K562 (cell line): ENCODE results near the gene FUT6. TPM values are rescaled to one million over a fixed set of nuclear protein-coding genes. Genes with fewer than 3 reads are reported as not detected.

Experiments used
- ATAC-seq: fragments of 200-7000 bp; cut with Tn5 transposase; 3 replicates; pipeline ENCODE4 v1.9.1; 2020; ENCODE audit warnings: moderate library complexity
- BruUV-seq: library from RNA; stranded (reverse); fragments of 400-500 nt; replicated peaks from 2 replicates; lab custom pipeline; 2021; lab: Mats Ljungman, UMichigan
- CTCF ChIA-PET: fragments of 300-600 bp; formaldehyde crosslinking; extraction: SDS; loops from one replicate; lab custom pipeline; 2021; ENCODE audit warnings: low intra/inter-chr PET ratio; lab: Yijun Ruan, JAX
- POLR2A ChIA-PET: fragments of 300-600, 350-650 bp; sonication (Branson Sonifier 250); formaldehyde crosslinking; extraction: SDS; loops from one replicate; lab custom pipeline; 2021; ENCODE audit warnings: antibody characterized with exemption, inconsistent platforms; lab: Yijun Ruan, JAX
- DNase-seq, 4 experiments: peaks; one replicate each; pipeline versions ENCODE4 v3.0.0 to v3.0.0-alpha.2; 2011 to 2018; ENCODE audit warnings: low spot score in 3 of 4, mixed read lengths in 3 of 4; ENCODE audit errors: extremely low read depth in 1 of 4
- FAIRE-seq: peaks from 2 replicates; lab custom pipeline; 2011; peaks lifted over from hg19 to GRCh38; lab: Jason Lieb, UNC
- H2AFZ ChIP-seq: 2 replicates; pipeline ENCODE4 v1.6.0; 2011; ENCODE audit warnings: low read depth, low read length, control low read depth, inconsistent platforms
- H3K27ac ChIP-seq: fragments of 200-600 bp; 3 replicates; pipeline ENCODE4 v1.8.0; 2011; ENCODE audit warnings: low read depth, mild to moderate bottlenecking, control low read depth, inconsistent platforms, low read length, moderate library complexity, mixed read lengths; ENCODE audit errors: extremely low read depth
- H3K27me3 ChIP-seq, 2 experiments: fragments of 300-600 bp in 1 of 2; 2 replicates in 1 of 2; 3 replicates in 1 of 2; pipeline versions ENCODE4 v1.6.0 to v1.8.0; 2011; ENCODE audit warnings: inconsistent platforms in 2 of 2, low read length in 2 of 2, mild to moderate bottlenecking in 1 of 2, mixed read lengths in 1 of 2, moderate library complexity in 1 of 2; ENCODE audit not compliant: control insufficient read depth in 2 of 2, insufficient read depth in 2 of 2
- H3K36me3 ChIP-seq: fragments of 300-600 bp; 3 replicates; pipeline ENCODE4 v1.8.0; 2011; ENCODE audit warnings: mild to moderate bottlenecking, low read length, inconsistent platforms; ENCODE audit not compliant: control insufficient read depth, insufficient read depth
- H3K4me1 ChIP-seq, 2 experiments: fragments of 200-600 bp in 1 of 2; replicated peaks in 1 of 2; 2 replicates in 1 of 2; 3 replicates in 1 of 2; pipeline versions ENCODE4 v1.5.1 to v1.8.0; 2011; ENCODE audit warnings: inconsistent platforms in 2 of 2, low read length in 2 of 2, mild to moderate bottlenecking in 1 of 2, mixed read lengths in 1 of 2, moderate library complexity in 1 of 2; ENCODE audit not compliant: control insufficient read depth in 2 of 2, insufficient read depth in 2 of 2
- H3K4me2 ChIP-seq: 2 replicates; pipeline ENCODE4 v1.6.1; 2011; ENCODE audit warnings: low read length, control low read depth, inconsistent platforms, mixed read lengths; ENCODE audit not compliant: insufficient read depth
- H3K4me3 ChIP-seq: fragments of 200-600 bp; sonication (generic), shearing (Covaris generic); 2 replicates; pipeline ENCODE4 v1.5.1; 2016; ENCODE audit warnings: control low read depth, inconsistent platforms
- H3K79me2 ChIP-seq: fragments of 200-600 bp; 3 replicates; pipeline ENCODE4 v1.8.0; 2011; ENCODE audit warnings: low read length, inconsistent platforms; ENCODE audit not compliant: control insufficient read depth, insufficient read depth
- H3K9ac ChIP-seq, 2 experiments: 2 replicates each; pipeline versions ENCODE4 v1.6.0 to v1.6.1; 2011; ENCODE audit warnings: low read depth in 2 of 2, low read length in 2 of 2, control low read depth in 1 of 2, inconsistent platforms in 1 of 2, mild to moderate bottlenecking in 1 of 2, mixed read lengths in 1 of 2; ENCODE audit not compliant: insufficient read depth in 1 of 2
- H3K9me1 ChIP-seq: one replicate; pipeline ENCODE4 v1.6.0; 2011; ENCODE audit warnings: inconsistent platforms, mild to moderate bottlenecking, low read length, moderate library complexity; ENCODE audit not compliant: control insufficient read depth, insufficient read depth
- H3K9me3 ChIP-seq: replicated peaks from 2 replicates; pipeline ENCODE4 v1.5.1; 2011; ENCODE audit warnings: low read depth, low read length, inconsistent platforms; ENCODE audit not compliant: control insufficient read depth, insufficient read depth
- H4K20me1 ChIP-seq: replicated peaks from 2 replicates; pipeline ENCODE4 v1.6.1; 2011; ENCODE audit warnings: low read length, inconsistent platforms, mixed read lengths; ENCODE audit not compliant: control insufficient read depth, insufficient read depth
- ARHGAP35 ChIP-seq: fragments of 450-650 bp; IDR thresholded peaks from 2 replicates; pipeline ENCODE4 v1.6.1; 2018; ENCODE audit not compliant: partially characterized antibody
- MECOM ChIP-seq: fragments of 250-450 bp; sonication (Bioruptor Pico); IDR thresholded peaks from 2 replicates; pipeline ENCODE4 v1.8.0; 2022; ENCODE audit warnings: inconsistent platforms
- MEF2D ChIP-seq: conservative IDR thresholded peaks from 2 replicates; pipeline ENCODE4 v1.6.1; 2016; ENCODE audit warnings: low read depth, missing genetic modification characterization, missing compliant biosample characterization
- SAP30 ChIP-seq: fragments of 200-600 bp; sonication (generic); IDR thresholded peaks from 2 replicates; pipeline ENCODE4 v1.6.1; 2012; ENCODE audit warnings: borderline replicate concordance, low read depth, mild to moderate bottlenecking, moderate library complexity, low read length, control low read depth, inconsistent platforms; ENCODE audit not compliant: insufficient read depth, poor library complexity, severe bottlenecking
- TAF9B ChIP-seq: fragments of 450-650 bp; IDR thresholded peaks from 2 replicates; pipeline ENCODE4 v1.6.1; 2018; ENCODE audit warnings: mild to moderate bottlenecking; ENCODE audit not compliant: partially characterized antibody
- ZNF175 ChIP-seq: fragments of 200-800 bp; sonication (Bioruptor generic); IDR thresholded peaks from 2 replicates; pipeline ENCODE4 v1.6.1; 2016; ENCODE audit warnings: low read depth, mild to moderate bottlenecking, missing genetic modification characterization, missing compliant biosample characterization
- ZNF586 ChIP-seq: fragments of 450-650 bp; formaldehyde crosslinking; conservative IDR thresholded peaks from 2 replicates; pipeline ENCODE4 v1.4.0; 2020; ENCODE audit warnings: mild to moderate bottlenecking, moderate library complexity
- whole genome bisulfite sequencing: fragments of 100-300 bp; shearing (Covaris generic); methylation state at CpG from one replicate; pipeline ENCODE4 v1.1.6; 2016; ENCODE audit warnings: low coverage, mixed read lengths; ENCODE audit not compliant: insufficient coverage; ENCODE audit errors: missing lambda C conversion rate; 5-methylcytosine and 5-hydroxymethylcytosine counted together
- in situ Hi-C: fragments of 300-500 bp; cut with MboI; formaldehyde crosslinking; loops from 4 replicates; pipeline ENCODE4 v1.15.0; 2018; ENCODE audit warnings: inconsistent platforms, mixed read lengths
- intact Hi-C: fragments of 100-400 bp; cut with micrococcal nuclease; formaldehyde crosslinking; loops from 2 replicates; pipeline ENCODE4 v1.14.2; 2022
- polyA plus RNA-seq, 8 experiments: library from polyadenylated mRNA; depleted of rRNA in 4 of 8; stranded (reverse) in 5 of 8; unstranded in 3 of 8; fragments of >200 nt; fragmentation: Nextera tagmentation in 2 of 8; fragmentation: Illumina TruSeq in 1 of 8; extraction: Ambion mirVana in 2 of 8; extraction: Trizol in 1 of 8; gene quantifications; 2 replicates each; pipeline versions ENCODE4 v1.2.1 to v1.2.3, GENCODE V29; 2011 to 2014; ENCODE audit warnings: inconsistent platforms in 1 of 8, missing spikeins in 1 of 8
- total RNA-seq, 7 experiments: library from RNA; depleted of rRNA in 6 of 7; stranded (reverse); fragments of >200 nt in 6 of 7; fragmentation: Illumina TruSeq in 2 of 7; extraction: Trizol in 2 of 7; gene quantifications; 2 replicates each; pipeline versions ENCODE4 v1.2.1 to v1.2.3, GENCODE V29; 2011 to 2021; ENCODE audit warnings: low replicate concordance in 1 of 7
- TF ChIP-seq, protein P1 (sequence below): IDR thresholded peaks from 3 replicates; pipeline ENCODE4 v1.6.1; 2011; ENCODE audit warnings: borderline replicate concordance, mild to moderate bottlenecking, moderate library complexity; ENCODE audit not compliant: insufficient read length; ENCODE audit errors: extremely low read depth
- TF ChIP-seq, protein P2 (sequence below), 2 experiments: fragments of 150-350 bp in 1 of 2; IDR thresholded peaks; 2 replicates each; pipeline ENCODE4 v1.6.1; 2012 to 2016; ENCODE audit warnings: low read depth in 2 of 2, low read length in 2 of 2, mild to moderate bottlenecking in 1 of 2, moderate library complexity in 1 of 2
- TF ChIP-seq, protein P3 (sequence below): IDR thresholded peaks from 2 replicates; pipeline ENCODE4 v1.6.1; 2011; ENCODE audit warnings: borderline replicate concordance, low read depth, mild to moderate bottlenecking, moderate library complexity, low read length; ENCODE audit not compliant: insufficient read depth, poor library complexity, severe bottlenecking

FUT6 gene
- total and polyA plus RNA-seq, 9 of the 15 experiments (the other 6 are each of a cell fraction or from before 2014, with no cell fraction given), result 0.04 TPM; not detected in 8

DNA sequence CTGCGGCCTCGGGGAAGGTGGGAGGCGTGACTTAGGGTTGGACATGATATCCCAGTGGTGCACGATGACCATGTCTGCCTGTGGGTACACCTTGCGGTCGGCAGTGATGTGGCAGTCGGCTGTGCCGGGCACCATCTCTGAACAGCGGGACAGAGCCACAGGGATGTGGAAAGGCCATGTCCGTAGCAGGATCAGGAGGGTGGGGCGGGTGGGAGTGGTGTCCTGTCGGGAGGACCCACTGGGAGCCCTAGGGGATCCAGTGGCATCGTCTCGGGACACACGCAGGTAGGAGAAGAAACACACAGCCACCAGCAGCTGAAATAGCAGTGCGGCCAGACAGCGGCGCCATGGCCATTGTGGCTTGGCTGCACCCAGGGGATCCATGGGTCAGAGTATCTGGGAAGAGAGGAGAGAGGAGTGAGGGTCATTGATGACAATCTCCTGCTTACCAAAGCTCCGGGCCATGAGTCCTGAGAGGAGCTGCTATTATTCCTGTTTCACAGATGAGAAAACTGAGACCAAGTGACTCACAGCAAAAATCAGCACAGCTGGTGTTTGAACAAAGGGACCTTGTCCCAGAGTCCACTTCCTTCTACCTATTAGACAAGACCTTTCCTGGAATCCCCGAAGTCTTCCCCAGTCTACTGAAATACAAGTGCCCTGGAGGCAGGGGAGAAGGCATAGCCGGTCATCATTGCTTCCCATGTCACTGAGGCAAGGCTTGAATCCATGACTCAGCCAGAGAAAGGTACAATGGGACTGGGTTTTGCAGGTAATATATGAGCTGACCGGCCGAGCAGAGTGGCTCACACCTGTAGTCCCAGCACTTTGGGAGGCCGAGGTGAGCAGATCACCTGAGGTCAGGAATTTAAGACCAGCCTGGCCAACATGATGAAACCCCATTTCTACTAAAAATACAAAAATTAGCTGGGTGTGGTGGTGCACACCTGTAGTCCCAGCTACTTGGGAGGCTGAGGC, 5.2 kb upstream of the FUT6 start:
- no peak overlapping the region for H3K9ac ChIP-seq
- ATAC-seq, result no peak
- no peaks in the 10 kb centered on the region for H4K20me1 ChIP-seq
- H2AFZ ChIP-seq, result no peak overlapping the region
- no TSS peak for BruUV-seq
- peaks cover 16 to 31% of the 10 kb centered on the region in 2 experiments for H3K27me3 ChIP-seq
- ChIA-PET CTCF (no interaction called here), POLR2A (interaction anchor here (3.0 kb wide), 1 partner anchor 17 kb away, joined by 13 read pairs; no protein-coding TSS in a partner anchor)
- H3K36me3 ChIP-seq, result no peaks in the 10 kb centered on the region
- H3K9me1 ChIP-seq, result no peaks in the 10 kb centered on the region
- in situ Hi-C loops, result no loop called here
- H3K4me2 ChIP-seq, result no peak overlapping the region
- FAIRE-seq, result no peak
- DNase-seq, result no peak
- intact Hi-C loops, result no loop called here
- WGBS, result 10% methylated on average over 23 of the region's 24 CpGs
- no peak overlapping the region for H3K4me3 ChIP-seq
- H3K27ac ChIP-seq, result no peak overlapping the region
- H3K9me3 ChIP-seq, result no peaks in the 10 kb centered on the region
- H3K4me1 ChIP-seq, result peaks cover 0 to 6% of the 10 kb centered on the region in 2 experiments; a peak in 2 of 5 replicates
- no peaks in the 10 kb centered on the region for H3K79me2 ChIP-seq
- TF ChIP-seq, protein P1, sequence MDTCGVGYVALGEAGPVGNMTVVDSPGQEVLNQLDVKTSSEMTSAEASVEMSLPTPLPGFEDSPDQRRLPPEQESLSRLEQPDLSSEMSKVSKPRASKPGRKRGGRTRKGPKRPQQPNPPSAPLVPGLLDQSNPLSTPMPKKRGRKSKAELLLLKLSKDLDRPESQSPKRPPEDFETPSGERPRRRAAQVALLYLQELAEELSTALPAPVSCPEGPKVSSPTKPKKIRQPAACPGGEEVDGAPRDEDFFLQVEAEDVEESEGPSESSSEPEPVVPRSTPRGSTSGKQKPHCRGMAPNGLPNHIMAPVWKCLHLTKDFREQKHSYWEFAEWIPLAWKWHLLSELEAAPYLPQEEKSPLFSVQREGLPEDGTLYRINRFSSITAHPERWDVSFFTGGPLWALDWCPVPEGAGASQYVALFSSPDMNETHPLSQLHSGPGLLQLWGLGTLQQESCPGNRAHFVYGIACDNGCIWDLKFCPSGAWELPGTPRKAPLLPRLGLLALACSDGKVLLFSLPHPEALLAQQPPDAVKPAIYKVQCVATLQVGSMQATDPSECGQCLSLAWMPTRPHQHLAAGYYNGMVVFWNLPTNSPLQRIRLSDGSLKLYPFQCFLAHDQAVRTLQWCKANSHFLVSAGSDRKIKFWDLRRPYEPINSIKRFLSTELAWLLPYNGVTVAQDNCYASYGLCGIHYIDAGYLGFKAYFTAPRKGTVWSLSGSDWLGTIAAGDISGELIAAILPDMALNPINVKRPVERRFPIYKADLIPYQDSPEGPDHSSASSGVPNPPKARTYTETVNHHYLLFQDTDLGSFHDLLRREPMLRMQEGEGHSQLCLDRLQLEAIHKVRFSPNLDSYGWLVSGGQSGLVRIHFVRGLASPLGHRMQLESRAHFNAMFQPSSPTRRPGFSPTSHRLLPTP, result no peak
- TF ChIP-seq ARHGAP35, result no peak
- no peak for TF ChIP-seq TAF9B
- no peak for TF ChIP-seq ZNF175
- TF ChIP-seq, protein P2, sequence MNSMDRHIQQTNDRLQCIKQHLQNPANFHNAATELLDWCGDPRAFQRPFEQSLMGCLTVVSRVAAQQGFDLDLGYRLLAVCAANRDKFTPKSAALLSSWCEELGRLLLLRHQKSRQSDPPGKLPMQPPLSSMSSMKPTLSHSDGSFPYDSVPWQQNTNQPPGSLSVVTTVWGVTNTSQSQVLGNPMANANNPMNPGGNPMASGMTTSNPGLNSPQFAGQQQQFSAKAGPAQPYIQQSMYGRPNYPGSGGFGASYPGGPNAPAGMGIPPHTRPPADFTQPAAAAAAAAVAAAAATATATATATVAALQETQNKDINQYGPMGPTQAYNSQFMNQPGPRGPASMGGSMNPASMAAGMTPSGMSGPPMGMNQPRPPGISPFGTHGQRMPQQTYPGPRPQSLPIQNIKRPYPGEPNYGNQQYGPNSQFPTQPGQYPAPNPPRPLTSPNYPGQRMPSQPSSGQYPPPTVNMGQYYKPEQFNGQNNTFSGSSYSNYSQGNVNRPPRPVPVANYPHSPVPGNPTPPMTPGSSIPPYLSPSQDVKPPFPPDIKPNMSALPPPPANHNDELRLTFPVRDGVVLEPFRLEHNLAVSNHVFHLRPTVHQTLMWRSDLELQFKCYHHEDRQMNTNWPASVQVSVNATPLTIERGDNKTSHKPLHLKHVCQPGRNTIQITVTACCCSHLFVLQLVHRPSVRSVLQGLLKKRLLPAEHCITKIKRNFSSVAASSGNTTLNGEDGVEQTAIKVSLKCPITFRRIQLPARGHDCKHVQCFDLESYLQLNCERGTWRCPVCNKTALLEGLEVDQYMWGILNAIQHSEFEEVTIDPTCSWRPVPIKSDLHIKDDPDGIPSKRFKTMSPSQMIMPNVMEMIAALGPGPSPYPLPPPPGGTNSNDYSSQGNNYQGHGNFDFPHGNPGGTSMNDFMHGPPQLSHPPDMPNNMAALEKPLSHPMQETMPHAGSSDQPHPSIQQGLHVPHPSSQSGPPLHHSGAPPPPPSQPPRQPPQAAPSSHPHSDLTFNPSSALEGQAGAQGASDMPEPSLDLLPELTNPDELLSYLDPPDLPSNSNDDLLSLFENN (IDR thresholded peaks at IDR 0.05; ENCODE audit: low read depth in 2 of 2, low read length in 2 of 2), result no peak
- TF ChIP-seq, protein P3, sequence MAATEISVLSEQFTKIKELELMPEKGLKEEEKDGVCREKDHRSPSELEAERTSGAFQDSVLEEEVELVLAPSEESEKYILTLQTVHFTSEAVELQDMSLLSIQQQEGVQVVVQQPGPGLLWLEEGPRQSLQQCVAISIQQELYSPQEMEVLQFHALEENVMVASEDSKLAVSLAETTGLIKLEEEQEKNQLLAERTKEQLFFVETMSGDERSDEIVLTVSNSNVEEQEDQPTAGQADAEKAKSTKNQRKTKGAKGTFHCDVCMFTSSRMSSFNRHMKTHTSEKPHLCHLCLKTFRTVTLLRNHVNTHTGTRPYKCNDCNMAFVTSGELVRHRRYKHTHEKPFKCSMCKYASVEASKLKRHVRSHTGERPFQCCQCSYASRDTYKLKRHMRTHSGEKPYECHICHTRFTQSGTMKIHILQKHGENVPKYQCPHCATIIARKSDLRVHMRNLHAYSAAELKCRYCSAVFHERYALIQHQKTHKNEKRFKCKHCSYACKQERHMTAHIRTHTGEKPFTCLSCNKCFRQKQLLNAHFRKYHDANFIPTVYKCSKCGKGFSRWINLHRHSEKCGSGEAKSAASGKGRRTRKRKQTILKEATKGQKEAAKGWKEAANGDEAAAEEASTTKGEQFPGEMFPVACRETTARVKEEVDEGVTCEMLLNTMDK, result no peak
- TF ChIP-seq SAP30, result no peak
- TF ChIP-seq ZNF586 (CRISPR knock-in tag), result no peak
- no peak for TF ChIP-seq MECOM (CRISPR knock-in tag)
- TF ChIP-seq MEF2D, result no peak
